Posterior cingulate gyrus (tissue), 11 donors: ENCODE measurements around the gene RNF19B.
A peak's percentile ranks its signal among the peaks of the same experiment; 100 is the strongest.

Experiments used
- DNase-seq, 10 donors: peaks; one replicate each; pipeline versions ENCODE4 v3.0.0 to v3.0.0-alpha.2; 2020 to 2021; ENCODE audit warnings: mixed read lengths in 3 of 10
- intact Hi-C: fragments of 100-400 bp; cut with DNase I; formaldehyde crosslinking; loops from one replicate; pipeline ENCODE4 v1.15.1; 2023

Gene RNF19B

DNA sequence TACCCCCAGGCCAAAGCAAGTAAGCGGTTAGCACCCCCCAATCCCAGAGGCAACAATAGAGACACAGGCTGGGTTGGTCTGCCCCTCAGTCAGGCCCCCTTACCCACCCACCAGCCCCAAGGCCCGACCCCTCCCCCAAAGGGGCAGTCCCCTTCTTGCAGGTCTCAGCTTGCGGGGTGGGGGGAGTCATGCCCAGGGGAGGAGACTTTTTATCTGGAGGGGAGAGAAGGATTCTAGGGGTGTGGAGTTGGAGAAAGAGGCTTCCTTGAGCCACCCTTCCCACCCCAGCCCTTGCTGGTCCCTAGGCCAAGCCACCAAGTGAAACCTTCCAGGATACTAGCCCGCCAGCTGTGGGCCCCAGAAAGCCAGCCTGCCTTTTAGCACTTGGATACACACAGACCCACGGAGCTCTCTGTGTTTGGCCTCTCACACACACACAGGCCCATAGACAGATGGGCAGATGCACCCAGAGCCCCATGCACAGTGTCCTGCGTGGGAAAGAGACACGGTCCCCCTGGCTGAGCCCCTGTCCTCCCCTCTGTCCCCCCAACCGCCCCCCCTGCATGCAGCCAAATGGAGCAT lies 70.5 kb downstream of the RNF19B start:
- intact Hi-C loops, result no loop called here
- peak in 1 of 10 donors; percentile 68 for DNase-seq

GRCh38 chr1:32893198-32894018 lies 71.2 kb downstream of the RNF19B start:
- DNase-seq, result peak in 7 of 10 donors; percentile 49 to 91 (median 62)
- intact Hi-C loops, result no loop called here

DNA sequence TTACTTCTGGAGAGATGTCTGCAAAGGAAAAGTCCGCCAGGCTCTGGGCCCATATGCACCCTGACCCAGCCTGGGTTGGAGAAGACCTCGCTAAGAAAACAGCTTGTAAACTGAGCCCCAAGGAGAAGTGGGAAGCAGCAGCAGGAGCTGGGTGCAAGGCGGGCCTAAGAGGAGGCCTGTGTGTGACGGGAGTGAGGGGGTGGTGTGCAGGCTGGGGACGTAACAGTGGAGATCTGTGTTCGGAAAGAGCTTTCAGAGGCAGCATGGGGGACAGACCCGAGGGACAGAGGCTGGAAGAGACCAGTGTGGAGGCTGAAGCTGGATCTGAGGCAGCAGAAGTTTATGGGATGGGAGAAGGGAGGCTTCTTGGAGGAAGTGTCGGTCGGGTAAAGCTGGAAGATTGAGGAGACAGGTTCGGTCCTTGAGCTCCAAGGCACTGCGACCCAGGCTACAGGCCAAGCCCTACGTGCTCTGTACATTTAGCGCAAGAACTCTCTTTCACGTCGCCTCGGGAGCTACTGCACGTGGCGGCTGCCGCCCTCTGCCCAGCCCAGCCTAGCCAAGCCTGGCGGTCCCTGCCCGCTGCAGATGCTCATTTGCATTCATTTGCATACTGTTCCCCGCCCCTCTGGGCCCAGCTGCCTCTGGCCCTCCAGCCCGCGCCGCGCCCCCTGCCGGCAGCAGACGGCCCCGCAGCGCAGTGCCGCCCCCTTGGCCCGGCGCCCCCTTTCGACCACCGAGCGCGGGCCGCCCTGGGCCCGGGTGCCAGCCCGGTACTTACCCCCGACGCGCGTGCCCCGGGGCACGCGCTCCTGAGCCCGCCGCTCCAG lies 72.0 kb downstream of the RNF19B start:
- DNase-seq, result peak; percentile 66 to 98 (median 84)
- intact Hi-C loops, result no loop called here

DNA sequence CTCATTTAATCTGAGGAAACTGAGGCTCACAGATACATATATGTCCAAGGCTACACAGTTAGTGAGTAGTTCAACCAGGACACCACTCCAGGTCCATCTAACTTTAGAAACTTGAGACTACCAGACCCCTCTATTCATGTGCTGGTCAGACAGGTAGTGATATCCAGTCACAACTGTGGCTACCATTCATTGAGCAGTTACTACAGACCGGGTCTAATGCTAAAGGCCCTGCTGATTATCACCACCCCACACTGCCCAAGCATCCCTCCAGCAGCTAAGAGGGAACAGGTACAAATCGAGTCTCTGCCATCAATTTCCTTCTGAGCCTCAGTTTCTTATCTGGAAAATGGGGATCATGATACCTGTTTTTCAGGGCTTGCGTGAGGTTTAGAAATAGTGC lies 73.0 kb downstream of the RNF19B start:
- no peak for DNase-seq
- intact Hi-C loops, result no loop called here

- intact Hi-C loops, result no loop called here
- DNase-seq, result no peak
These were observed 73.4 kb downstream of the RNF19B start for GRCh38 chr1:32891241-32891570.

DNA sequence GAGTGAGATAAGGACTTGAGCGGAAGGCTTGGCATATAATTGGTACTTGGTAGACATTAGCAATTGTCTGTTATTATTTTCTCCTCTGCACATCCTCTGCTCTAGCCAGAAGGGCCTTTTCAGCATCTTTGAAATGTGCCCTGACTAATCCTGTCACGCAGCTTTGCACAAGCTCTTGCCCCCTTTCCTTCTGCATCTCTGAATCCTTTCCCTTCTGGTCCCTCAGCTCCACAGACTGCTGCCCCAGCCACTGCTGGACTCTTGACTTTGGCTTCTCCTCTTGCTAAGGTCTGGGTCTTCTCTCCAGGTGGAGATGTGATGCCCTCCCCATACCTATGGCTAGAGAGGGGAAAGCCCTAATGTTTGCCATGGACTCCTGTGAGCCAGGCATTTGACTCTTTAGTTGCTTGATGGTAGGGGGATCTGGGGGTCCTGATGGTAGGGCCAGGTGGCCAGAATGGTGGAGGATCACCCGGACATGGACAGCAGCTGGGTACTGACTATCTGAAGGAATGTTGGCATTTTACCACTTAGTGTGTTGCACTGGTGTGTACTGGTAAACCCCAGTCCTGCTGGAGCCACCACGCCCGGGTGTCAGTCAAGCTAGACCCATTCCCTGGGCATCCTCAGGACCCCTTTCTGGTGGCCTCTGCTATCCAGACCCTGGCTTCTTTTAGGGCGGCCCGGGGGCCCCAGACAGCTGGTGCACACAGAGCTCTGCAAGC lies 73.9 kb downstream of the RNF19B start:
- intact Hi-C loops, result no loop called here
- DNase-seq, result peak in 3 of 10 donors; percentile 62 to 76 (median 63)

DNA sequence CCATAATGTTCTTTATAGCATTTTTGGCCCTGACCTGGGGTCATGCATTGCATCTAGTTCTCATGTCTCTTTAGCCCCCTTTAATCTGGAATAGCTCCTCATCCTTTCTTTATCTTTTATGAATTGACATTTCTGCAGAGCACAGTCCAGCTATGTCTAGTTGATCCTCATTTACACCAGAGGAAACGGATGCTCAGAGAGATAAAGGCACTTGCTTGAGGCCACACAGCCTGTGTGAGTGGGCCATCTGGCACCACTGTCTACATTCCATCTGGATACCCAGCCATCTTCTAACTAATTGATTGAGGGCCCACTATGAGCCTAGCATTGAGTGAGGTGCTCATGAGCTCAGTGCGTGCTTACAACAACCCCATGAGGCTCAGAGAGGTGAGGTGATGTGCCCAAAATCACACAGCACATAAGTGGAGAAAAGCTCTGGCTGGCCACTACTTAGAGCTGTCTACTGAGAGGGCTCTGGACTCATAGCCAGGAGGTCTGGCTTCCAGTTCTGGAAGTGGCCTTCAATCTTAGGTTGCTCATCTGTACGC lies 74.8 kb downstream of the RNF19B start:
- intact Hi-C loops, result no loop called here
- peak in 2 of 10 donors; percentile 8 to 22 for DNase-seq

- intact Hi-C loops, result no loop called here
- DNase-seq, result peak in 3 of 10 donors; percentile 60 to 74 (median 73)
These were observed 75.8 kb downstream of the RNF19B start for GRCh38 chr1:32888677-32889420.

DNA sequence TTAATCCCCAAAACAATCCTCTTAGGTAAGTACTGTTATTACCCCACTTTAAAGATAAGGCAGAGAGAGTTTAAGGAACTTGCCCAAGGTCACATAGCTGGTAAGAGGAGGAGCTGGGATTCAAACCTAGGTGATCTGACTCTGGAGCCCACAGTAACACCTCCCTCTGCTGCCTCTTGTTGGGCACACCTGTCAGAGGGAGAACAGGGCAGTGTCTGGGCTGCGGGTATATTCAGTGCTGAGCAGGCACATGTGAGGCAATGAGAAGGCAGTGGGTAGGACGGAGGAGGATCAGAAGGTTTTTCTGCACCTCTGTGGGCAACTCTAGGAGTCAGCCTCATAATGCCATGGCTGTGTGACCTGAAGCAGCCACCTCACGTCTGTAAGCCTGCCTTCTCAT lies 76.5 kb downstream of the RNF19B start:
- intact Hi-C loops, result no loop called here
- peak in 3 of 10 donors; percentile 21 to 67 (median 29) for DNase-seq

DNA sequence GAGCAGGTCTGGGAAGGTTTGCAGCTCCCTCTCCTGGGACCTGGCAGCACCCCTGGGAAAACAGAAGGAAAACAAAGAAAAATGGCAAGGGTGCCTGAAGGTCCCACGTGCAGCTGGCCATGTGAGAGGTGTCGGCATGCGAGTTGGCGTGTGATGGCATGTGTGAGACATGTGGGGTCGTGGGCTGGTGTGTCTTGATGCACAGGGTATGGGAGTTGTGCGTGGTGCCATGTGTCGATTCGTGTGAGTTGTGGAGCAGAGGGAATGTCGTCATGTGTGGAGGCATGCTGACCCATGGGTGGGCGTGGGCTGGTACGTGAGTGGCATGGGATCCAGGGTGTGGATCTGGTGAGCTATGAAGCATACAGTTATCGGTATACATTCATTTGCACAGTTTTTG lies 77.0 kb downstream of the RNF19B start:
- DNase-seq, result peak in 3 of 10 donors; percentile 45 to 87 (median 77)
- intact Hi-C loops, result no loop called here

DNA sequence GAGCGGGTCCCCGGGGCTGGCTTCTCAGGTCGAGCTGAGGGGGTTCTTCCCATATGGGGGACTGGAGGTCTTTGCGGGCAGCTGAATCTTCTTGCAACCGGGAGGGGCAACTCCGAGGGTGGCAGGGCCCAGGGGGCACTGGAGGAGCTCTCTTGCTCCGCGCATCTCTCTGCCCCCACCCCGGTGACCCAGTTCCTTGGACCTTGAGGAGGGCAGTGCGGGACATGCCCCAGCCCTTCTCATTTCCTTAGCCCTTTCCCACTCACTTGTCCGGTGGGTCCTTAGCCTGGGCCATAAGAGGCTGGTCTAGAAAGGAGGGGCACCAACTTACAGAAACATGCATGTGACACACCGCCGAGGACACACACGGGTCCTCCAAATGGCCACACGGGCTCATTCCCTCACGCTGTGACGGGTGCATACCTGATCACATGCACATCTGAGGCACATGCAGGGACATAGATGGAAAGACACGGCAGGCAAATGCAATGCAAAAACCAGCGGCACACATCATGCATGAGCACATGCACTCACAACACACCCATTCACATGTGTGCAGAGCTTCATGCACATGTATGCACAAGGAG lies 77.7 kb downstream of the RNF19B start:
- intact Hi-C loops, result no loop called here
- peak in 4 of 10 donors; percentile 55 to 89 (median 78) for DNase-seq
